A673 (cell line): ENCODE results near the gene CDKAL1. TPM values are rescaled to one million over a fixed set of nuclear protein-coding genes. Genes with fewer than 3 reads are reported as not detected.

Experiments
- BruUV-seq: library from RNA; stranded (reverse); fragments of 400-500 nt; replicated peaks from 2 replicates; lab custom pipeline; 2021; lab: Mats Ljungman, UMichigan
- CTCF ChIA-PET: fragments of 300-600 bp; sonication (Branson Sonifier 250); formaldehyde crosslinking; loops from one replicate; lab custom pipeline; 2022; ENCODE audit warnings: antibody characterized with exemption; lab: Charles Lee
- POLR2A ChIA-PET: fragments of 300-600 bp; sonication (Branson Sonifier 250); formaldehyde crosslinking; loops from one replicate; lab custom pipeline; 2022; ENCODE audit warnings: antibody characterized with exemption; ENCODE audit not compliant: low non-redundant PET; lab: Charles Lee
- DNase-seq: peaks from one replicate; pipeline ENCODE4 v3.0.0-alpha.2; 2015; ENCODE audit warnings: low spot score
- H3K27ac ChIP-seq: fragments of 200-600 bp; sonication (generic); 2 replicates; pipeline ENCODE4 v1.5.1; 2016; ENCODE audit warnings: mixed run types, low read depth, mild to moderate bottlenecking, mixed read lengths, antibody characterized with exemption, low read length; ENCODE audit not compliant: poor library complexity, severe bottlenecking
- H3K27me3 ChIP-seq: fragments of 200-600 bp; sonication (generic); replicated peaks from 2 replicates; pipeline ENCODE4 v1.6.1; 2017; ENCODE audit warnings: mixed run types, low read depth, mild to moderate bottlenecking, mixed read lengths, antibody characterized with exemption, low read length; ENCODE audit not compliant: insufficient read depth, poor library complexity
- H3K36me3 ChIP-seq: fragments of 200-600 bp; sonication (generic); 2 replicates; pipeline ENCODE4 v1.6.1; 2016; ENCODE audit warnings: mixed run types, mild to moderate bottlenecking, mixed read lengths, antibody characterized with exemption, low read length; ENCODE audit not compliant: insufficient read depth, poor library complexity, severe bottlenecking
- H3K4me1 ChIP-seq: fragments of 200-600 bp; sonication (generic); 2 replicates; pipeline ENCODE4 v1.6.1; 2017; ENCODE audit warnings: mixed run types, mild to moderate bottlenecking, mixed read lengths, antibody characterized with exemption, low read length; ENCODE audit not compliant: insufficient read depth, poor library complexity, severe bottlenecking
- H3K4me3 ChIP-seq: fragments of 200-600 bp; sonication (generic); 2 replicates; pipeline ENCODE4 v1.5.1; 2016; ENCODE audit warnings: low read depth, mixed run types, mild to moderate bottlenecking, mixed read lengths, low read length; ENCODE audit not compliant: poor library complexity, severe bottlenecking
- H3K9me3 ChIP-seq: fragments of 200-600 bp; sonication (generic); 2 replicates; pipeline ENCODE4 v1.6.1; 2016; ENCODE audit warnings: mixed run types, low read depth, mild to moderate bottlenecking, mixed read lengths, antibody characterized with exemption, low read length; ENCODE audit not compliant: poor library complexity, severe bottlenecking
- EZH2 ChIP-seq: fragments of 200-600 bp; sonication (generic); IDR thresholded peaks from 2 replicates; pipeline ENCODE4 v1.6.1; 2017; ENCODE audit warnings: borderline replicate concordance, low read depth, mild to moderate bottlenecking, mixed read lengths, antibody characterized with exemption, low read length; ENCODE audit not compliant: poor library complexity, severe bottlenecking
- intact Hi-C: fragments of 100-400 bp; cut with micrococcal nuclease; formaldehyde crosslinking; loops from one replicate; pipeline ENCODE4 v1.10.0; 2022; ENCODE audit not compliant: unreplicated experiment
- total RNA-seq: library from RNA; stranded (reverse); gene quantifications from 2 replicates; pipeline ENCODE4 v1.2.3, GENCODE V29; 2021
- TF ChIP-seq, protein P1 (sequence below): fragments of 300-800, 200-600 bp; sonication (generic); conservative IDR thresholded peaks from 2 replicates; pipeline ENCODE4 v1.5.1; 2017; ENCODE audit warnings: low read depth, mild to moderate bottlenecking, antibody characterized with exemption, low read length, moderate library complexity, mixed read lengths

The CDKAL1 gene
- total RNA-seq, 1 experiment from 2014 or later: 35.5 TPM

DNA sequence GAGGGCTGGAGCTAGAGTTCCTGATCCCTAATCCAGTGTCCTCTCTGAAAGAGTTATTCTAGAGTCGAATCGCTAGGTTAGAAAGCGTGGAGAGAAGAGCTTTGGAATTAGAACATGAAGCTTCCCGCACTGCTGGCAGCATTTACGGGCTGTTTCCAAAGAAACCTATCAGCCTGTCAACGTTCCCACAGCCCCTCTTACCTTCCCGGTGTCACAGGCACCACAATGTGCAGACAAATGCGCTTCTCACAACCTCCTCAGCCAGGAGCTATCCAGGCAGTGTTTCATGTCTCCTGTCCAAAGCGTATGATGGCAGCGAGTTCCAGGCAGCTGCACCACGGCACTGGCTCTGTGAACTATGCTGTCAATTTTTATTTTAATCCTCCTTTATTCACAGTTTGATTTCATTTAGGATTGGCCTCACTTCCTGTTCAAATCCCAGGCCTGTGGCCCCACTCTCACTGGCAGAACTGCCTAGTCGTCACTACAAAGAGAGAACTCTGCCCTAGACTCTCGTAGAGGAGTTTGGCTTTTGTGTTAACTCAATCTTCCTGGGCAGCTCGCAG, 736.5 kb downstream of the CDKAL1 start:
- Histone ChIP-seq H3K9me3 (no peaks in the 10 kb centered on the region), H3K4me3 (no peak overlapping the region), H3K27me3 (no peaks in the 10 kb centered on the region), H3K27ac (no peak overlapping the region), H3K36me3 (no peaks in the 10 kb centered on the region), H3K4me1 (no peaks in the 10 kb centered on the region)
- ChIA-PET CTCF (no interaction called here), POLR2A (interaction anchor here (0.6 kb wide), 1 partner anchor 1069 kb away, joined by 9 read pairs; no protein-coding TSS in a partner anchor)
- no peak for TF ChIP-seq EZH2
- TF ChIP-seq, protein P1, sequence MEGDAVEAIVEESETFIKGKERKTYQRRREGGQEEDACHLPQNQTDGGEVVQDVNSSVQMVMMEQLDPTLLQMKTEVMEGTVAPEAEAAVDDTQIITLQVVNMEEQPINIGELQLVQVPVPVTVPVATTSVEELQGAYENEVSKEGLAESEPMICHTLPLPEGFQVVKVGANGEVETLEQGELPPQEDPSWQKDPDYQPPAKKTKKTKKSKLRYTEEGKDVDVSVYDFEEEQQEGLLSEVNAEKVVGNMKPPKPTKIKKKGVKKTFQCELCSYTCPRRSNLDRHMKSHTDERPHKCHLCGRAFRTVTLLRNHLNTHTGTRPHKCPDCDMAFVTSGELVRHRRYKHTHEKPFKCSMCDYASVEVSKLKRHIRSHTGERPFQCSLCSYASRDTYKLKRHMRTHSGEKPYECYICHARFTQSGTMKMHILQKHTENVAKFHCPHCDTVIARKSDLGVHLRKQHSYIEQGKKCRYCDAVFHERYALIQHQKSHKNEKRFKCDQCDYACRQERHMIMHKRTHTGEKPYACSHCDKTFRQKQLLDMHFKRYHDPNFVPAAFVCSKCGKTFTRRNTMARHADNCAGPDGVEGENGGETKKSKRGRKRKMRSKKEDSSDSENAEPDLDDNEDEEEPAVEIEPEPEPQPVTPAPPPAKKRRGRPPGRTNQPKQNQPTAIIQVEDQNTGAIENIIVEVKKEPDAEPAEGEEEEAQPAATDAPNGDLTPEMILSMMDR: no peak
- no peak for DNase-seq
- BruUV-seq: no TSS peak
- intact Hi-C loops: no loop called here

DNA sequence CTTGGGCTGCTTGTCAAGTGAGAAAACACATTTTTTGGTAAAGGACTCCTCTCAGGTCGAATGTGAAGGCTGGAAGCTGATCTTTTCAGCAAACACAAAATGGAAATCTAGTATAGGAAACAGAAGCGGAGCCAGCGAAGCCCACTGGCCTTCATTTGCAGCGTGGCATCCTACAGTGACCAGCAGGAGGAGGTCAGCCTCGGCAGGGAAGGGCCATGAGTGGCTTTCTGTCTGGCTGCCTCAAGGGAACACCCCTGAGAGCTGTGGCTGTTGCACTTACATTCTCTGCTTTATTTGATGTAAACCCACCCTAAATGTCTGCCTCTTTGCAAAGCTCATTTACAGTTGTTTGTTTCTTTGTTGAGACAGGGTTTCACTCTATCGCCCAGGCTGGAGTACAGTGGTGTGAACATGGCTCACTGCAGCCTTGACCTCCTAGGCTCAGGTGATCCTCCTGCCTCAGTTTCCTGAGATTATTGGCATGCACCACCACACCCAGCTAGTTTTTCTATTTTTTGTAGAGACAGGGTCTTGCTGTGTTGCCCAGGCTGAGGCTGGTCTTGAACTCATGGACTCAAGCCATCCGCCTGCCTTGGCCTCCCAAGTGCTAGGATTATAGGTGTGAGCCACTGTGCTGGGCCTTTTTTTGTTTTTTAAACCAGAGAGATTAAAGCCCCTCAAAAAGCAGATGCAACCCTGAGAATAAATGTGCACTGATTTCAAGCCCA, 737.3 kb downstream of the CDKAL1 start:
- Histone ChIP-seq H3K4me3 (no peak overlapping the region), H3K27ac (no peak overlapping the region), H3K9me3 (no peaks in the 10 kb centered on the region), H3K4me1 (no peaks in the 10 kb centered on the region), H3K27me3 (no peaks in the 10 kb centered on the region), H3K36me3 (no peaks in the 10 kb centered on the region)
- BruUV-seq: no TSS peak
- DNase-seq: no peak
- POLR2A ChIA-PET: interaction anchor here (0.6 kb wide), 1 partner anchor 1070 kb away, joined by 9 read pairs; no protein-coding TSS in a partner anchor
- TF ChIP-seq, protein P1: no peak
- no peak for TF ChIP-seq EZH2
- CTCF ChIA-PET: interaction anchor here (0.5 to 0.6 kb wide), 2 partner anchors 9 to 317 kb away, joined by 3 read pairs; no protein-coding TSS in a partner anchor
- intact Hi-C loops: no loop called here

DNA sequence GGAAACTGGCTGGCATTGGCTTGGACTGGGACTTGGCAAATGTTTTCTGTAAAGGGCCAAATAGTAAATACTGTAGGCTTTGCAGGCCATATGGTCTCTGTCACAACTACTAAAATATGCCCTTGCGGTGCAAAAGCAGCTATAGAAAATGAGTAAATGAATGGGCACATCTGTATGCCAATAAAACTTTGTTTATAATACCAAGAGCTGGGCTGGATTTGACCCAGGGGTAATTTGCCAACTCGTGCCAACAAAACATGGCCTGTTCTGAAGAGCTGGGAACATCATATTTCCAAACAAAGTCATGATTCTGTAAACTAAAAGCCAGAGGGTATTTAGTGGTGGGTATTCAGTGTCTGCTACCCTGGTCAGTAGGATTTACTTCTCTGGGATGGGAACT, 739.2 kb downstream of the CDKAL1 start:
- intact Hi-C loops: no loop called here
- TF ChIP-seq, protein P1: no peak
- no peak for TF ChIP-seq EZH2
- no TSS peak for BruUV-seq
- H3K27me3 ChIP-seq: no peaks in the 10 kb centered on the region
- no peaks in the 10 kb centered on the region for H3K36me3 ChIP-seq
- ChIA-PET POLR2A (no interaction called here), CTCF (no interaction called here)
- H3K9me3 ChIP-seq: no peaks in the 10 kb centered on the region
- H3K4me1 ChIP-seq: no peaks in the 10 kb centered on the region
- DNase-seq: no peak
- H3K27ac ChIP-seq: no peak overlapping the region
- H3K4me3 ChIP-seq: no peak overlapping the region
